Right cardiac atrium (tissue), 5 donors: Measurements from ENCODE around the gene FAM162A. TPM values are rescaled to one million over a fixed set of nuclear protein-coding genes. Genes with fewer than 3 reads are reported as not detected.
"Not testable (repeated sequence)": the region's sequence is repeated elsewhere in the genome, so short reads cannot be mapped to it uniquely, and the experiment has no call there.

Experiments used
- ATAC-seq, 2 donors: fragments of 200-7000 bp; cut with Tn5 transposase; one replicate each; pipeline versions ENCODE4 v1.8.0 to v1.9.1; 2020; ENCODE audit warnings: moderate library complexity in 2 of 2, mild to moderate bottlenecking in 1 of 2
- DNase-seq, 3 donors: peaks; one replicate each; pipeline ENCODE4 v3.0.0-alpha.2; 2020
- H3K27ac ChIP-seq: one replicate; pipeline ENCODE4 v1.5.1; 2013; ENCODE audit warnings: mild to moderate bottlenecking, low read length, control low read depth, moderate library complexity
- H3K27me3 ChIP-seq: one replicate; pipeline ENCODE4 v1.6.1; 2013; ENCODE audit not compliant: control insufficient read depth, insufficient read depth
- H3K4me1 ChIP-seq: one replicate; pipeline ENCODE4 v1.6.1; 2013; ENCODE audit warnings: low read length; ENCODE audit not compliant: control insufficient read depth, insufficient read depth
- H3K4me3 ChIP-seq: one replicate; pipeline ENCODE4 v1.5.1; 2013; ENCODE audit warnings: low read length, control low read depth
- H3K9me3 ChIP-seq: one replicate; pipeline ENCODE4 v1.6.1; 2013; ENCODE audit warnings: low read length; ENCODE audit not compliant: control insufficient read depth
- WGBS: extraction: QIAGEN DNeasy Blood & Tissue Kit; methylation state at CpG from one replicate; pipeline ENCODE4 v1.1.7; 2013; 5-methylcytosine and 5-hydroxymethylcytosine counted together
- intact Hi-C, 4 donors: fragments of 100-400 bp; cut with DNase I; formaldehyde crosslinking; loops; one replicate each; pipeline versions ENCODE4 v1.11.0 to v1.14.0; 2022 to 2023
- polyA plus RNA-seq: library from polyadenylated mRNA; stranded (reverse); fragments of 200-250 nt; gene quantifications from one replicate; pipeline ENCODE4 v1.2.3, GENCODE V29; 2013
- total RNA-seq, 4 donors: library from RNA; stranded (reverse); fragmentation: NEBNext Ultra II Directional; extraction: Animal tissue kit (Norgen Biotek cat#: 25700); gene quantifications; one replicate each; pipeline ENCODE4 v1.2.1, GENCODE V29; 2021
- donor health status: healthy with polysubstance abuse.
- donor health status: DM: no; HTN: yes; CAD: no.
- donor health status: DM: no; HTN: no; CAD: no.
- donor health status: DM: no; HTN: yes; CAD: no; lungs with severe emphysema.
- donor health status: DM: yes; HTN: yes; CAD: no.

FAM162A gene
- total and polyA plus RNA-seq, 5 donors = 134 to 300 (median 155) TPM

DNA sequence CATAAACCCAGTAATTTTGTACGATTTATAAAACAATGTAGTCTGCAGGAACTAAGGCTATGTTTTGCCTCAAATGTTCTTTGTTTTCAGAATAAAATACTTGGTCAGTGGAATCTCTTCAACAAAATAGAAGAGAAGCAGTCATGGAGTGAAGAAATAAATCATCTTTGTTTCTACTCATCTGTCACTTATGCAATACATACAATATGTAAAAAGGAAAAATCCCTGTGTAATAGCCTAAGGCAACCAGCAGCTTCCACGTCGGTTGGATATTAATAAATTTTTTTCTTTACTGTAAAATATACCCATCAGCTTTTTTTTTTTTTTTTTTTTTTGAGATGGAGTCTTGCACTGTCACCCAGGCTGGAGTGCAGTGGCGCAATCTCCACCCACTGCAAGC, 37.1 kb downstream of the FAM162A start:
- Histone ChIP-seq H3K27ac (no peak overlapping the region), H3K4me1 (peaks cover 4% of the 10 kb centered on the region), H3K4me3 (no peak overlapping the region), H3K27me3 (no peaks in the 10 kb centered on the region), H3K9me3 (no peaks in the 10 kb centered on the region)
- 91% methylated on average over 4 of the region's 4 CpGs for WGBS
- ATAC-seq = no peak
- DNase-seq = no peak
- intact Hi-C loops = no loop called here

GRCh38 chr3:122421836-122422235, 37.9 kb downstream of the FAM162A start:
- WGBS = 92% methylated on average over 2 of the region's 2 CpGs
- Histone ChIP-seq H3K4me1 (peaks cover 4% of the 10 kb centered on the region), H3K27me3 (no peaks in the 10 kb centered on the region), H3K4me3 (no peak overlapping the region), H3K9me3 (no peaks in the 10 kb centered on the region), H3K27ac (no peak overlapping the region)
- ATAC-seq = no peak
- DNase-seq = no peak
- intact Hi-C loops = no loop called here

- DNase-seq = no peak
- 83% methylated on average over 2 of the region's 2 CpGs for WGBS
- Histone ChIP-seq H3K27me3 (no peaks in the 10 kb centered on the region), H3K27ac (no peak overlapping the region), H3K4me1 (no peaks in the 10 kb centered on the region), H3K4me3 (no peak overlapping the region), H3K9me3 (no peaks in the 10 kb centered on the region)
- ATAC-seq = no peak
- intact Hi-C loops = no loop called here
These were observed 44.0 kb downstream of the FAM162A start for GRCh38 chr3:122427857-122428471.

DNA sequence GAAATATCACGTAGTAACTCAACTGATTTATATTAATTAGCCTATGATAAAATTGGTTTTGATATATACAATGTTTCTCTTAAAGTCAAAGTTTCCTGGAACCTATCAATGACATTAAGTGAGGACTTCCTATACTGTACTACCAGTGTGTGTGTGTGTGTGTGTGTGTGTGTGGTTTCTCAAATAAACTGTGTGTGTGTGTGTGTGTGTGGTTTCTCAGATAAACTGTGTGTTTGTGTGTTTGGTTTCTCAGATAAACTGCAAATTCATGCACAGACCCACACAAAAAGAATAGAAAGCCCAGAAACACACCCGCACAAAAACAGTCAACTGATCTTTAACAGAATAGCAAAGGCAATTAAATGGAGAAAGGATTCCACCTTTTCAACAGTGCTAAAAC, 46.4 kb downstream of the FAM162A start:
- Histone ChIP-seq H3K4me3 (no peak overlapping the region), H3K27ac (no peak overlapping the region), H3K27me3 (no peaks in the 10 kb centered on the region), H3K4me1 (no peaks in the 10 kb centered on the region), H3K9me3 (no peaks in the 10 kb centered on the region)
- ATAC-seq = no peak
- intact Hi-C loops = no loop called here
- no peak for DNase-seq
- 96% methylated on average over 2 of the region's 2 CpGs for WGBS

DNA sequence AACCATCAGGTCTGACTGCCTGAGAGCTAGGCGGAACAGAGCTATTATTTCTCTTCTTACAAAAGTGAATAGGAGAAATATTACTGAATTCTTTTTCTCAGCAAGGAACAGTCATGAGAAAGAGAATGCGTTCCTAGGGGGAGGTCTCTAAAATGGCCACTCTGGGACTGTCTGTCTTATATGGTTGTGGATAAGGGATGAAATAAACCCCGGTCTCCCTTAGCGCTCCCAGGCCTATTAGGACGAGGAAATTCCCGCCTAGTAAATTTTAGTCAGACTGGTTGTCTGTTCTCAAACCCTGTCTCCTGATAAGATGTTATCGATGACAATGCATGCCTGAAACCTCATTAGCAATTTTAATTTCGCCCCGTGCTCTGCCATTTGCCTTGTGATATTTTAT, 52.0 kb downstream of the FAM162A start:
- no peaks in the 10 kb centered on the region for H3K9me3 ChIP-seq
- no peaks in the 10 kb centered on the region for H3K4me1 ChIP-seq
- no peak overlapping the region for H3K27ac ChIP-seq
- ATAC-seq (no peak), DNase-seq (no peak)
- intact Hi-C loops = no loop called here
- H3K27me3 ChIP-seq = no peaks in the 10 kb centered on the region
- over 99% methylated on average over 9 of the region's 9 CpGs for WGBS
- no peak overlapping the region for H3K4me3 ChIP-seq

DNA sequence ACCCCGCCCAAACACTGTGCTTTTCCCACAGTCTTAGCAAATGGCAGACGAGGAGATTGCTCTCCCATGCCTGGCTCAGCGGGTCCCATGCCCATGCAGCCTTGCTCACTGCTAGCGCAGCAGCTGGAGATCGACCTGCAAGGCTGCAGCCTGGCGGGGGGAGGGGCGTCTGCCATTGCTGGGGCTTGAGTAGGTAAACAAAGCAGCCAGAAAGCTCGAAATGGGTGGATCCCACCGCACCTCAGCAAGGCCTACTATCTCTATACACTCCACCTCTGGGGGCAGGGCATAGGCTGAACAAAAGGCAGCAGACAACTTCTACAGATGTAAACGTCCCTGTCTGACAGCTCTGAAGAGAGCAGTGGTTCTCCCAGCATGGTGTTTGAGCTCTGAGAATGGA, 59.1 kb downstream of the FAM162A start:
- Histone ChIP-seq H3K27me3 (no peaks in the 10 kb centered on the region), H3K4me1 (no peaks in the 10 kb centered on the region), H3K4me3 (no peak overlapping the region), H3K27ac (no peak overlapping the region), H3K9me3 (no peaks in the 10 kb centered on the region)
- intact Hi-C loops = no loop called here
- ATAC-seq (no peak), DNase-seq (no peak)
- 82% methylated on average over 10 of the region's 10 CpGs for WGBS

DNA sequence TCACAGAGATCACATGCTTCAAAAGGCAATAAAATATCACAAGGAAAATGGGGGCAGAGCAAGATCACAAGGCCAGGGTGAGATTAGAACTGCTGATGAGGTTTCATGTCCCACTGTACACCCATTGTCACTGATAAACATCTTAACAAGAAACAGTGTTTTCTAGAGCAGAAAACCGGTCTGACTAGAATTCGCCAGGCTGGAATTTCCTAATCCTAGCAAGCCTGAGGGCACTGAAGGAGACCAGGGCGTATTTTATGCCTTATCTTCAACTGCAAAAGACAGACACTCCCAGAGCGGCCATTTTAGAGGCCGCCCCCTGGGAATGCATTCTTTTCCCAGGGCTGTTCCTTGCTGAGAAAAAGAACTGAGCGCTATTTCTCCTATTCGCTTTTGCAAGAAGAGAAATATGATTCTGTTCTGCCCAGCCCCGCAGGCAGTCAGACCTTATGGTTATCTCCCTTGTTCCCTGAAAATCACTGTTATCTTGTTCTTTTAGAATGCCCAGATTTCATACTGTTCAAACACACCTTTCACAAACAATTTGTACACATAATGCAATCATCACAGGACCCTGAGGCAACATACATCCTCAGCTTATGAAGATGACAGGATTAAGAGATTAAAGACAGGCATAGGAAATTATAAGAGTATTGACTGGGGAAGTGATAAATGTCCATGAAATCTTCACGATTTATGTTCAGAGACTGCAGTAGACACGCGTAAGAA, 59.9 kb downstream of the FAM162A start:
- H3K27ac ChIP-seq, H3K9me3 ChIP-seq, H3K4me3 ChIP-seq, H3K27me3 ChIP-seq, intact Hi-C loops, H3K4me1 ChIP-seq, ATAC-seq, DNase-seq: not testable (repeated sequence)
- 99% methylated on average over 11 of the region's 11 CpGs for WGBS

DNA sequence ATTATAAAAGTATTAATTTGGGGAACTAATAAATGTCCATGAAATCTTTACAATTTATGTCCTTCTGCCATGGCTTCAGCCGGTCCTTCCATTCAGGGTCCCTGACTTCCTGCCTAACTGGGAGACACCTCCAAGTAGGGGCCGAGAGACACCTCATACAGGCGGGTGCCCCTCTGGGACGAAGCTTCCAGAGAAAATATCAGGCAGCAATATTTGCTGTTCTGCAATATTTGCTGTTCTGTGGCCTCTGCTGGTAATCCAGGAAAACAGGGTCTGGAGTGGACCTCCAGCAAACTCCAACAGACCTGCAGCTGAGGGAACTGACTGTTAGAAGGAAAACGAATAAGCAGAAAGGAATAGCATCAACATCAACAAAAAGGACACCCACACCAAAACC, 60.5 kb downstream of the FAM162A start:
- WGBS = 97% methylated on average over 5 of the region's 5 CpGs
- H3K27me3 ChIP-seq, H3K4me3 ChIP-seq, H3K9me3 ChIP-seq, ATAC-seq, intact Hi-C loops, H3K4me1 ChIP-seq, H3K27ac ChIP-seq, DNase-seq: not testable (repeated sequence)

GRCh38 chr3:122448218-122448617, 64.2 kb downstream of the FAM162A start:
- intact Hi-C loops, H3K9me3 ChIP-seq, H3K4me1 ChIP-seq, H3K27me3 ChIP-seq, H3K27ac ChIP-seq, DNase-seq, H3K4me3 ChIP-seq, ATAC-seq: not testable (repeated sequence)
- WGBS = 97% methylated on average over 6 of the region's 6 CpGs

GRCh38 chr3:122451371-122451770, 67.4 kb downstream of the FAM162A start:
- Histone ChIP-seq H3K4me1 (no peaks in the 10 kb centered on the region), H3K4me3 (no peak overlapping the region), H3K27me3 (no peaks in the 10 kb centered on the region), H3K27ac (no peak overlapping the region), H3K9me3 (no peaks in the 10 kb centered on the region)
- ATAC-seq (no peak), DNase-seq (no peak)
- WGBS = 88% methylated on average over 3 of the region's 3 CpGs
- intact Hi-C loops = no loop called here

DNA sequence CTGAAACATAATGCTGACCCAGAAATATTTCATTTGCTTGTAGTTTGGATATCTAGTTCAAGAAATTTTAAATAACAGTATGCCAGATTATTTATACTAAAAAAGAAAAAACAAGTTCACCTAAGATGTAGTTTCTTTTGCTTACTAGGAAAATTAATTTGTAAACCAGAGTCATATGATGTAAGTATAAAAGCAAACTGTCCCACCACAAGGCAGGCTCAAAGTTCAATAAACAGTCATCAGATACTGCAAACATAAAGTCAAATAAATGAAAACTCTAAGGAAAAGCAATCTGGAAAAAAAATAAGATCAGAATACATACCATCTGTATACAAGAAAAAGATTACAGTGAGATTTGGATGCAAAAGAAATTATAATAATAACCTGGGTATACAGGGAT, 72.1 kb downstream of the FAM162A start:
- ATAC-seq (no peak), DNase-seq (no peak)
- Histone ChIP-seq H3K27me3 (no peaks in the 10 kb centered on the region), H3K4me1 (no peaks in the 10 kb centered on the region), H3K4me3 (no peak overlapping the region), H3K9me3 (no peaks in the 10 kb centered on the region), H3K27ac (no peak overlapping the region)
- intact Hi-C loops = loop anchor here in 1 of 4 donors (5.0 kb wide), 1 partner anchor 221 kb away; no protein-coding TSS in a partner anchor
